GM19328 (cell line): ENCODE results near the gene WTIP.
"Not testable (repeated sequence)": the region's sequence is repeated elsewhere in the genome, so short reads cannot be mapped to it uniquely, and the experiment has no call there.

ENCODE experiments used
- ATAC-seq: cut with Tn5 transposase; IDR thresholded peaks from one replicate; pipeline ENCODE4 v1.9.1; 2021; ENCODE audit warnings: mild to moderate bottlenecking, moderate library complexity; ENCODE audit not compliant: unreplicated experiment

The WTIP gene

DNA sequence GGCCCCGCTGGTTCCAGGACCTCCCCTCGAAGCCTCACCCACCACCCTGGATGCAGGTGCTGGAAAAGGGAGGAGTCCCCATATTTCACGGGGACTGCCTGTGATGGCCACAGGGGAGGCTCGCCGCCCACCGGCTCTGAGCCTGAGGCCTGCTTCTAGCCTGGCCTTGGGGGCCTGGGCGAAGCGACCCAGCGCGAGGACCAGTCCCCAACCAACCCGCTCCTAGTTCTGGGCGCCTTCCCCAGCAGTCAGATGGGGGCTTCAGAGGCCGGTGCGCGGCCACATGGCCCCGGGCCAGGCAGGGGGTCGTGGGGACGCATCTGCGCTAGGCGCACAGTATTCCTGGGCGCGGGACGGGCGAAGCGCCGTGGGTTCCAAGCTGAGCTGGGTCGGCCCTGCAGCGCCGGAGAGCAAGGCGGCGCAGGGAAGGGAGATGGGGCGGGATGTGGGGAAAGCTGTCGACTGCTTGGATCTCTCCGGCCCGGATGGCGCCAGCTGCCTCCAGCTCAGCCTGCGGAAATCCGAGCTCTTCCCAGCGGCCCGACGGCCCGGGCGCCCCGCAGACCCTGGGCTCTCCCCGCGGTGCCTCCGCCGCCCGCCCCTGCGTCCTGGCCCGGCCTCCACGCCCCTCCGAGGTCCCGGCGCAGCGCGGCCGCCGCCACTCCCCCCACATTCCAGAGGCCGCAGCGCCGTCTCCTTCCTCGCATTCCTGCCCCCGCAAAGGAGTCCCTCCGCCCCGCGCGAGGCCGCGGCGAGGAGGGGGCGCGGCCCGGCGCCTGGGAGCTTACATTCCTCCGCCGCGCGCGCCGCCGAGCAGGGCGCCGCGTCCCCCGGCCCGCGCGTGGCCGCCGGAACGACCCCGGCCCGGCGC, at the start of gene WTIP:
TSS of gene WTIP (plus strand) at position 788 of the 871 bp plus-strand sequence. CDS start 217 bp downstream, outside the sequence.
- ATAC-seq, result no peak

DNA sequence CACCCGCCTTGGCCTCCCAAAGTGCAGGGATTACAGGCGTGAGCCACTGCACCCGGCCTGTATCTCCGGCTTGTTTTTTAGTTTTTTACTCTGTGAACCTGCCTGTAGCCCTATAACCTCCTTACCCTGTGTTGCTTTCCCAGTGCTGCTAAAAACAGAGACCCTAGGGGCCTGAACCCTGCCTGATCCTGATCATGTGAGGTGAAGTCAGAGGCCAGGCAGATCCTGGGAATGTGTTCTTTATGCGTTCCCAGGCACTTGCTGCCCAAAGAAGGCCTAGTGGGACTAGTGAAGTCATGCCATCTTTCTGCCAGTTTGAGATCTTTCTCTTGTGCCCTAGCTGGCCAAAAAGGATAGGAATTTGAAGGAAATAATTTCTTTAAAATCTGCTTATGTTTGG, 48.8 kb upstream of the WTIP start:
- ATAC-seq, result no peak

DNA sequence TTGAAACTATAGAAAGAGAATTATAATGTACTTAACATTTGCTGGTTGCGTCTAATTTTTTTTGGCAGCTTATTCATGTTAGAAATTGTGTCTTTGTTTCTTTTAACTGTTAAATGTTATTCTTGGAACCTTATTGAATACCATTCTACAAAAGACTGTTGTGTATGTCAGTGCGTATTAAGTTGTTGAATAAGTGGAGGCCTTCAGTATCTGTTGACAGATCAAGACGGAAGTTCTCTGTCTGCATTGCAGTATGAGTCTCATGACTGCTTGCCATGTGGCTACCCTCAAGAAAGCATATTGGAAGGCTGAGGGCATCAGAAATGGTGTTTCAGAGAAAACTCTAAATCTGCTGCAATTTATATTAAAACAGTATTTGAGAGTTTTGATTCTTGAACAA, 44.8 kb upstream of the WTIP start:
- ATAC-seq, result no peak

DNA sequence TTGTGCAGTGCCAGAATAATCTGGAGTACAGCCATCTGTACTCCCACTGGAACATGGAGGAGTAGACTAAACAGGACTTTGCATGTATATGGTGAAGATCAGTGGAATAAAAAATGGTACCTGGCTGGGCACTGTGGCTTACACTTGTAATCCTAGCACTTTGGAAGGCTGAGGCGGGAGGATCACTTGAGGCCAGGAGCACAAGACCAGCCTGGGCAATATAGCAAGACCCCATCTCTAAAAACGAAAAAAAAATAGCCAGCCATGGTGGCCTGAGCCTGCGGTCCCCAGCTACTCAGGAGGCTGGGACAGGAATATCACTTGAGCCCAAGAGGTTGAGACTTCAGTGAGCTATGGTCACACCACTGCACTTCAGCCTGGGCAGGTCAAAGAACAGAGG, 33.4 kb upstream of the WTIP start:
- no peak for ATAC-seq

DNA sequence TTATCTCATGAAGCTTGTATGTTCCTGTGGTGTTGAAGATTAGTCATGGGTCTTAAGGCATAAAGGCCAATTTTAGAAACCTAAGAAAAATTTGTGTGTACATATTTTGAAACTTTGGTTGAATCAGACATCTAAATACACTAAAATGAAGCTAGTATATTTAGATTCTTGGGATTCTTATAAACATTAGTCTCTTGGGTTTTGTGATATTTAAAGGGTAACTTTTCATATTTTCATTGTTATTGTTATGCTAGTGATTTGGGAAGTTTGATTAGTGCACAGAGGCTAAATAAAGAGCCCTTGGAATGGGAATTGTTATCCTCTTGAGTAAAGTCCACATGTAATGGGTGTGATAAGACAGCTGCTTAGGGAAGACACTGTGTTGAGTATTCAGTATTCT, 28.8 kb upstream of the WTIP start:
- ATAC-seq, result no peak

DNA sequence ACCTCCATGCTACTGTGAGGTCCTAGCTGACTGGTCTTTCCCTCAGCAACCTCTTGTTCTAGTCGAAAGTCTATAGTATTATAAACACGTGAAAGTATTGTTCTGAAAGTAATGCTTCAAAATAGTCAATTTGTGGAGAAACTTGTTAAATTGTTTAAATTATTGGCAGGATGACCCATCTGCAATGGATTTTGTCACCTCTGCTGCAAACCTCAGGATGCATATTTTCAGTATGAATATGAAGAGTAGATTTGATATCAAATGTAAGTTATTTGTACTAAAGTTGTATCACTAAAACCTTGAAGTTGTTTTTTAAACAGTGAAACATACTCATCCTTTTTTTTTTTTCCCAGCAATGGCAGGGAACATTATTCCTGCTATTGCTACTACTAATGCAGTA, 27.5 kb upstream of the WTIP start:
- ATAC-seq, result no peak

DNA sequence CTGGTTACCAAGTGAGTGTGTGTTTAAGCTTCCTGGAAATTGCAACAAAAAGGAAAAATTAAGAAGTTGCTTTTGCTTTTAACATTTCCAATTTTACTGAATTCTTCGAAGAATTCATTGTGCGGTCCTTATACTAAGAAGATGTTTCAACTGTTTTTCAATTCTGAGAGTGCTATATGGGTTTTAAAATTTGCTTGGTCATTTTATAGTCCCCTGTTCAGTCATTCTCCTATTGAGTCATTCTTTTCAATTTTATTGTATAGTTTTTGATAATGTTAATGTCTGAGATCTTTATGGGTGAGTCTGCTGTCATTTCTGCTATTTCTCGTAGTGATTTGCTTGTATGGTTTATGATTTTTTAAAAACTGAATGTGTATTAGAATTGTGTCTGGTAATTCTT, 26.9 kb upstream of the WTIP start:
- no peak for ATAC-seq

DNA sequence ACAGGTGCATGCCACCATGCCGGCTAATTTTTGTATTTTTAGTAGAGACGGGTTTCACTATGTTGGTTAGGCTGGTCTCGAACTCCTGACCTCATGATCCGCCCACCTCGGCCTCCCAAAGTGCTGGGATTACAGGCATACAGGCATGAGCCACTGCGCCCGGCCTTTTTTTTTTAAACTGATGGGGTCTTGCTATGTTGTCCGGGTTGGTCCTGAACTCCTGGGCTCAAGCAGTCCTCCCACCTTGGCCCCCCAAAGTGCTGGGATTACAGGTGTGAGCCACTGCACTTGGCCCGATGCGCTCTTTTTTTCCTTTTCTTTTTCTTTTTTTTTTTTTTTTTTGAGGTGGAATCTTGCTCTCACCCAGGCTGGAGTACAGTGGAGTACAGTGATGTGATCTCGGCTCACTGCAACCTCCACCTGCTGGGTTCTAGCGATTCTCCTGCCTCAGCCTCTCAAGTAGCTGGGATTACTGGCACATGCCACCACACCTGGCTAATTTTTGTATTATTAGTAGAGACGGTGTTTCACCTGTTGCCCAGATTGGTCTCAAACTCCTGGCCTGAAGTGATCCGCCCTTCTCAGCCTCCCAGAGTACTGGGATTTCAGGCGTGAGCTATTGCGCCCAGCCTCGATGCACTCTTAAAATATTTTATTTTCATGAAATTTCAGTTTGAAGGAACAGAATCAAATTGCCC, 25.6 kb upstream of the WTIP start:
- ATAC-seq, result not testable (repeated sequence)

DNA sequence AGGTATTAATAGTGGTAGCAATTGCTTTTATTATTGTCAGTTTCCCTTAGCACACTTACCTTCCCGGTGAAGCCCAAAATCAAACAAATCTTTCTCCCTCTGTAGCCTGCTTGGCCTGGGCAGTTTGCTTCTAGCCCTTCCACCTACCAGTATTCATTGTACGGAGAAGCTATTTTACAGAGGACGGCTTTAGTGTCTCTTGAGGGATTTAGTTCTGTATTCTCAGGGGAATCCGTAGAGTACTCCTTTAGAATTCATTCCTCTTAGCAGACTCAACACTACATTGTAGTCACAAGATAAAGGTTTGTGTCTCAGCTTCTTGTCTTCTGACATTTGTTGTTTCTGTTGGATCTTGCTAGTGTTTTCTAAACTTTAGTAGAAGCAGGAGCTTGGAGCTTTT, 24.1 kb upstream of the WTIP start:
- no peak for ATAC-seq

DNA sequence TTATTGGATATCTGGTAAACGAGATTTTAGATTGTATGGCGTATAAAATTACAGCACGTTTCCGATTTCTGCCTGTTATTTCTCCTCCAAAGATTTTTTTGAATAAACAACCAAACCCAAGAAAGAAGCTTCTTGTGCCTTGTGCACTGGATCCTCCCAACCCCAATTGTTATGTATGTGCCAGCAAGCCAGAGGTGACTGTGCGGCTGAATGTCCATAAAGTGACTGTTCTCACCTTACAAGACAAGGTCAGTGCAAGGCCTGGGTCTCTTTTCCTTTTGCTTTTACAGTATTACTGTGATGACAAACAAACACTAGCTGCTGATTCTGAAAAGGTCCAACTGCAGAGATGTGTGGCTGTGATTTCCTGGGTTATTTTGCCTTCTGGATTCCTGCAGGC, 22.9 kb upstream of the WTIP start:
- no peak for ATAC-seq

DNA sequence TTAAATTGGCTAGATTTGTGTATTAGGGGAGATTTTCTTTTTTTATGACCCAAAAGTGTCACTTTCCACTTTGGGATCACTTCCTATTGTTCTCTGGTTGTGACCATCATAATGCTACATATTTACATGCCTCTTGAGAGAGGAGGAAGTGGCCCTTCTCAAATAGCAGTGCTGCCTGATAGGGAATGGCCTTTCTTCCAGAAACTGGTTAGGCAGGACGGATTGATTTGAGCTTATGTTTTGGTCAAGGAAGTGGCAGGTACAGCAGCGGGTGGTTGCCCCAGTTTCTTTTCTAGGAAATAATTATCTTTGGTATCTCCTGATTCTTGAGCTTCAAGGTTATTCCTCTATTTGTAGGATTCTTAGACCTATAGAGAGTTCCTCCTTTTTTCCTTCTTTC, 21.9 kb upstream of the WTIP start:
- no peak for ATAC-seq

DNA sequence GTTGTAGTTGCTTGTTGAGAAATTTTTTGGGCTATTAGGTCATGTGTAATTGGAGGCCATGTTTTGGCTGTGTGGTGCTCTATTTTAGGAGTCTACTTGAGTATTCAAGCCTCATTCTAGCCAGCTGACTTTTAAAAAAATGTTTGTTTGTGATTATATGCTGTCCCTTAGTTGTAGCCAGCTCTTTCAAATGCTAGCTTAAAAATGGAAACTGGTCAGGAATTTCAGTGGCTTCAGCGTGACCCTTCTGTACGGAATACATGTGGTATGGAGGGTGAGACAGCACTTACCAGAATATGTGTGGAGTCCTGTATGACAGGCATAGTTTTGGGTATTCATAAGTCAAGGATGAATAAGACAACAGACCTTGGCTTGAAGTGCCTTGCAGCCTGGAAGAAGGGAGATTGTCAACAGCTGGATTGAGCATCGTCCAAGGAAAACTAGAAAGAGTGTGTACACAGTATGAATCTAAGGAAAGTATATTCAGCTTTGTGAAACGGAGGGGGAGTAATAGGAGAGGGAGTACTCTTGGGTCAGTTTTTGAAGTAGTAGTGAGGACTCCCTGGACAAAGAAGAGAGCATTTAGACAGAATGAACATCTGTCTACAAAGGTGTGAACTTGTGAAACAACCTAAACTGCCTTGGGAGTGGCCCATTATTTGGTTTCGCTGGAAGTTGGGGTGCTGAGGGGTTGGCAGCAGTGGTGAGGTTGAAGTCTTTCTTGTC, 20.0 kb upstream of the WTIP start:
- no peak for ATAC-seq

DNA sequence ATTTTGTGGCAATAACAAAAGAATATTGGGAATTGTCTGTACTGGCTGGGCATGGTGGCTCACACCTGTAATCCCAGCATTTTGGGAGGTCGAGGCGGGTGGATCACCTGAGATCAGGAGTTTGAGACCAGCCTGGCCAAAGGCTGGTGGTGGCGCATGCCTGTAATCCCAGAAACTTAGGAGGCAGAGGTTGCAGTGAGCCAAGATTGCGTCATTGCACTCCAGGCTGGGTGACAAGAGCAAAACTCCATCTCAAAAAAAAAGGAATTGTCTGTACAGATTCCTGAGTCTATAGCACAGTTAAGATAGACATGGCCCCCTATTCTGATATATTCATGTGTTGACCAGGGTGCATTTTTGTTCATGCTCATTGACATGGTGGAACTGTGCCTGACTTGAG, 16.8 kb upstream of the WTIP start:
- not testable (repeated sequence) for ATAC-seq

DNA sequence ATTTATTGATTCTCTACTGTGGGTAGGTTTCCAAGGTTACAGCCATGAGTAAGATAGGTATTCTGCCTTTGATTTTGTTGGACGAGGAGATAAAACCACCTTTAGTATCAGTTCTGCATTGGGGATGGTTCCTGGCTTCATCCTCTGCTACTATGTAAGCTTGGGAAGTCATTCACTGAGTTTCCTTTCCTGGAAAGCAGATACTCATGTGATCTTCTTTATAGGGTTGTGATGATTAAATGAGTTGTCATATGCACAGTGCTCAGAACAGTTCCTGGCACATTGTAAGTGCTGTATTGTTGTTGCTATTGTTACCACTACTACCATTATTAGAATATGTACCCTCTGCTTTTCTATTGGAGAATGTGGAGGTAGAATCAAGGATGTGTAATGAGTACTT, 13.1 kb upstream of the WTIP start:
- no peak for ATAC-seq

DNA sequence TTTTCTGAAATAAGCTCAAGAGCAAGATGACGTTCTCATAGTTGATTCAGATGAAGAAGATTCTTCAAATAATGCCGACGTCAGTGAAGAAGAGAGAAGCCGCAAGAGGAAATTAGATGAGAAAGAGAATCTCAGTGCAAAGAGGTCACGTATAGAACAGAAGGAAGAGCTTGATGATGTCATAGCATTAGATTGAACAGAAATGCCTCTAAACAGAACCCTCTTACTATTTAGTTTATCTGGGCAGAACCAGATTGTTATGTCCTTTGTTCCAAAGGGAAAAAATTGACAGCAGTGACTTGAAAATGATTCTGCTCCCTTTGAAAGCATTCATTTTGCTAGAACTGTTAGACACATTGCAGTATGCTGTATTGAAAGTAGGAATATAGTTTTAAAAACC, 12.5 kb upstream of the WTIP start:
- ATAC-seq, result not testable (repeated sequence)

DNA sequence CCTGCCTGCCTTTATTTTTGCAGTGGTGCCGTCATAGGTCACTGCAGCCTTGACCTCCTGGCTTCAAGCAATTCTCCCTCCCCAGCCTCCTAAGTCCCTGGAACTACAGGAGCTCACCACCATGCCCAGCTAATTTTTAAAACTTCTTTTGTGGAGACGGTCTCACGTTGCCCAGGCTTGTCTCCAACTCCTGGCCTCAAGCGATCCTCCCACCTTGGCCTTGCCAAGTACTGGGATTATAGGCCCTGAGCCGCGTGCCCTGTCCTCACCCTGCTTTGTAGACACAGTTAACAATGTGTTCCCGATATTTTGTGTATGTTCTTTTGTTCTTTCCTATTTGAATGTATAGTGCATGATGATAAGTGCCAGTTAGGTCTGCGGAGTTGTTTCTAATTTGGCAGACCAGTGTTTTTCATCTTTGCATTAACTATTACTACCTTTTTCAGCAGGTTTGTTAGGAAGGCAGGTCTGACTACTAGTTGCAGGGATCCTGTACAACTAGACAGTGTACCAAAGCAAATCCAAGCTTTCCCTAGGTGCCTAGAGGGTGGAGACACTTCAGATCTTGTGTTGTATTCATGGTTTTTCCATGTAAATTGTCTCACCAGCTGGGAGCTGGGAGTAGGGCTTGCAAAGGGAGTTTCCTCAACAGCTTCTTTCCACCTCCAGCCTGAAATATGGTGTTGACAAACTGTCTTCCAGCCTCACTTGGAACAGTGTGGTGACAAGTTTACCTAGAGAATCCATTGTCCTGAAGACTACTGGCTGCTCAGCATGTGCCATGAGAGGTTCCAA, 9.5 kb upstream of the WTIP start:
- no peak for ATAC-seq

DNA sequence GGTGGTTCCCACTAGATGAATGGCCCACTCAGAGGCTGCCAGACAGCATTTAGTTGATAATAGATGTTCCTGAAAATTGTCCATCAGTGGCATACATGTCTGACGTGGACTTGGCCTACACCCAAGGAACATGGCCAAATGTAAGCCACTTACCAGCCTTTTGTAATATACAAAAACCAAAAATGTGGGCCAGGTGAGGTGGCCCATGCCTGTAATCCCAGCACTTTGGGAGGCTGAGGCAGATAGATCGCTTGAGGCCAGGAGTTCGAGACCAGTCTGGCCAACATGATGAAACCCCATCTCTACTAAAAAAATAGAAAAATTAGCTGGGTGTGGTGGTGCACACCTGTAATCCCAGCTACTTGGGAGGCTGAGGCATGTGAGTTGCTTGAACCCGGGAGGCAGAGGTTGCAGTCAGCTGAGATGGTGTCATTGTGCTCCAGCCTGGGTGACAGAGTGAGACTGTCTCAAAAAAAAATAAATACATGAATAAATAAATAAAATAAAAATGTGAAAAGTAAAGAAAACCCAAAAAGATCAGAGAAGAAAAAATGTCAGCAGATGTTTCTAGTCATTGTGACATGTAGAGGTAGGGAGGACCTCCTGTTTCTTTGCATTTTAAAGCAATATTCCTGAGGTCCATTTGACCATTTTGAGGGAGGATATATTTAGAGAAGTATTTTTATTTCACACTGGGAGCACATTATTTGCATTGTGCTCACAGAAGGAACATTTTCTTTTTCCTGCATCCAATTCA, 7.1 kb upstream of the WTIP start:
- no peak for ATAC-seq

DNA sequence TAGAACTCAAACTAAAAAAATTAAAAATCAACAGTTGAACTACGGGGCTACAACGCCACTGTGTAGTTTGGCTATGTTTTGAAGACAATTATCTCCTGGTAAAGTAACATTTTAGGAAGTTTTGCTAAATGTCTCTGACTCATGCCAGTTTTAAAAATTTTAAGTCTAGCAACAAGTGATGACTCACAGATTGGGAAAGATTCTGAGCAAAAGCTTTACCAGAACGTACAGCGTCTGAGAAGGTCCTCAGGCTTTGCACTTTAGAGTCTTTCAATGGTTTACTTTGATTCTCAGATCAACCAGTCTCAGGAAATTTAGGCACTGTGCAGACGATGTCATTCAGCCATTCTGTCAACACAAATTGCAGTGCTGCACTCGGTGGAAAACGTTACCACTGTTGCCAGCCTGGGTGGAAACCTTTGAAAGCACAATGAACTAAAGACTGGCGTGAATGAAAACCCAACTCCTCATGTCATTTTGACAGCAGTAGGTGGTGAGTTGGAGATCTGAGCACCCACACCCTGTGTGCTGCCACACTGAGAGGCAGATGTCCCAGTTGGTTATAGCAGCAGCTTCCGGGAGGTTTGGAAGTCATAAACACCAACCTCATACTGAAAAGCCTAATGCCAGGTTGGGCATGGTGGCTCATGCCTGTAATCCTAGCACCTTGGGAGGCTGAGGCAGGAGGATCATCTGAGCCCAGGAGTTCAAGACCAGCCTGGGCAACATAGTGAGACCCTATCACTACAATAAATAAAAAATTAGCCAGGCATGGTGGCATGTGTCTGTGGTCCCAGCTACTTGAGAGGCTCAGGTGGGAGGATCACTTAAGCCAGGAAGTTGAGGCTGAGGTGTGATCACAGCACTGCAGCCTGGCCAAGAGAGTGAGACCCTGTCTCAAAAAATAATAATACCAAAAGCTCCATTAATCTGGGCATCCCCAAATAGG, 6.3 kb upstream of the WTIP start:
- ATAC-seq, result no peak

DNA sequence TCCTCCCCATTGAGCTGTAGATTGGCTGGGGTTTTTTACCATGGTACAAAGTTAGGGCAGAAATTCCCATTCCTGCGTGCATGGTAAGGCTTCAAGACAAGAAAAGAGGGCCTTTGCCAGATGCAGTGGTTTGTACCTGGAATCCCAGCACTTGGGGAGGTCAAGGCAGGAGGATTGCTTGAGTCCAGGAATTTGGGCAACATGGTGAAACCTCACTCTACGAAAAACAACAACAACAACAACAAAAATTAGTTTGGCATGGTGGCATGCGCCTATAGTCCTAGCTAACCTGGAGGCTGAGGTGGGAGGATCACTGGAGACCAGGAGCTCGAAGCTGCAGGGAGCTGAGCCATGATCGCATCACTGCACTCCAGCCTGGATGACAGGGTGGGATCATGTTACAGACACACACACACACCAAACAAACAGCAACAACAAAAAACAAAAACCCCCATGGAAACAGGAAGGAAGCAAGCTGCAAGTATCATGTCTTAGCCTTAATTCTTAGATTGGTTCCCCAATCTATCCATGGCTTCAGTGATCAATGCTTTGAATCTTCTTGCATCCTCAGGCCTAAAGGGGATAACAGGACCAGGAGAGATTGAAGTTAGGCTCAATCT, 5.5 kb upstream of the WTIP start:
- ATAC-seq, result no peak
